Nephron progenitor cell (in vitro differentiated cells): ENCODE data around the gene GCNT4.

Source experiments
- DNase-seq: peaks from one replicate; pipeline ENCODE4 v3.0.0; 2021
- H3K27ac Mint-ChIP-seq: 2 replicates; pipeline ENCODE4 v1.8.0; 2021; ENCODE audit warnings: mild to moderate bottlenecking, moderate library complexity, mixed read lengths
- H3K27me3 Mint-ChIP-seq: 2 replicates; pipeline ENCODE4 v1.8.0; 2021; ENCODE audit warnings: mild to moderate bottlenecking, low read depth, mixed read lengths; ENCODE audit not compliant: poor library complexity
- H3K36me3 Mint-ChIP-seq: 2 replicates; pipeline ENCODE4 v1.8.0; 2021; ENCODE audit warnings: low read depth, mixed read lengths
- H3K4me1 Mint-ChIP-seq: 2 replicates; pipeline ENCODE4 v1.8.0; 2021; ENCODE audit warnings: mixed read lengths
- H3K4me3 Mint-ChIP-seq: 2 replicates; pipeline ENCODE4 v1.8.0; 2021; ENCODE audit warnings: mild to moderate bottlenecking, moderate library complexity, mixed read lengths
- H3K9me3 Mint-ChIP-seq: 2 replicates; pipeline ENCODE4 v1.8.0; 2021; ENCODE audit warnings: mild to moderate bottlenecking, moderate library complexity, mixed read lengths
- CTCF ChIP-seq: fragments of 200-600 bp; sonication (generic); IDR thresholded peaks from 2 replicates; pipeline ENCODE4 v1.5.0; 2021; ENCODE audit warnings: antibody characterized with exemption

The GCNT4 gene

GRCh38 chr5:75010838-75011237, 41.5 kb downstream of the GCNT4 start:
- Mint-ChIP-seq H3K27ac (no peak overlapping the region), H3K36me3 (peaks cover 2% of the 10 kb centered on the region), H3K27me3 (no peaks in the 10 kb centered on the region), H3K4me3 (no peak overlapping the region), H3K9me3 (peaks cover 23% of the 10 kb centered on the region), H3K4me1 (peaks cover 5% of the 10 kb centered on the region)
- no peak for DNase-seq
- no peak for TF ChIP-seq CTCF

- no peak for DNase-seq
- H3K36me3 Mint-ChIP-seq, result peaks cover 10% of the 10 kb centered on the region
- no peak for TF ChIP-seq CTCF
- no peak overlapping the region for H3K27ac Mint-ChIP-seq
- peaks cover 5% of the 10 kb centered on the region for H3K4me1 Mint-ChIP-seq
- H3K27me3 Mint-ChIP-seq, result no peaks in the 10 kb centered on the region
- H3K9me3 Mint-ChIP-seq, result peaks cover 26% of the 10 kb centered on the region
- no peak overlapping the region for H3K4me3 Mint-ChIP-seq
Measured at GRCh38 chr5:75009556-75010345, 42.6 kb downstream of the GCNT4 start.

GRCh38 chr5:75006865-75007822, 45.2 kb downstream of the GCNT4 start:
- Mint-ChIP-seq H3K27ac (no peak overlapping the region), H3K9me3 (peaks cover 29% of the 10 kb centered on the region), H3K36me3 (peaks cover 14% of the 10 kb centered on the region), H3K27me3 (no peaks in the 10 kb centered on the region), H3K4me1 (peaks cover 5% of the 10 kb centered on the region), H3K4me3 (no peak overlapping the region)
- no peak for TF ChIP-seq CTCF
- no peak for DNase-seq

GRCh38 chr5:75005561-75005960, 46.8 kb downstream of the GCNT4 start:
- no peak overlapping the region for H3K4me3 Mint-ChIP-seq
- peaks cover 5% of the 10 kb centered on the region for H3K4me1 Mint-ChIP-seq
- H3K9me3 Mint-ChIP-seq, result peaks cover 29% of the 10 kb centered on the region
- H3K27me3 Mint-ChIP-seq, result no peaks in the 10 kb centered on the region
- DNase-seq, result no peak
- no peak overlapping the region for H3K27ac Mint-ChIP-seq
- H3K36me3 Mint-ChIP-seq, result peaks cover 14% of the 10 kb centered on the region
- no peak for TF ChIP-seq CTCF
